Effector CD8-positive, alpha-beta T cell (primary cell): Measurements from ENCODE around the gene AFF3.

ENCODE experiments used
- DNase-seq: peaks from one replicate; lab custom pipeline; 2025; lab: John Stamatoyannopoulos, UW

AFF3 gene

GRCh38 chr2:100072503-100072902 lies 69.9 kb downstream of the AFF3 start:
- DNase-seq = no peak

DNA sequence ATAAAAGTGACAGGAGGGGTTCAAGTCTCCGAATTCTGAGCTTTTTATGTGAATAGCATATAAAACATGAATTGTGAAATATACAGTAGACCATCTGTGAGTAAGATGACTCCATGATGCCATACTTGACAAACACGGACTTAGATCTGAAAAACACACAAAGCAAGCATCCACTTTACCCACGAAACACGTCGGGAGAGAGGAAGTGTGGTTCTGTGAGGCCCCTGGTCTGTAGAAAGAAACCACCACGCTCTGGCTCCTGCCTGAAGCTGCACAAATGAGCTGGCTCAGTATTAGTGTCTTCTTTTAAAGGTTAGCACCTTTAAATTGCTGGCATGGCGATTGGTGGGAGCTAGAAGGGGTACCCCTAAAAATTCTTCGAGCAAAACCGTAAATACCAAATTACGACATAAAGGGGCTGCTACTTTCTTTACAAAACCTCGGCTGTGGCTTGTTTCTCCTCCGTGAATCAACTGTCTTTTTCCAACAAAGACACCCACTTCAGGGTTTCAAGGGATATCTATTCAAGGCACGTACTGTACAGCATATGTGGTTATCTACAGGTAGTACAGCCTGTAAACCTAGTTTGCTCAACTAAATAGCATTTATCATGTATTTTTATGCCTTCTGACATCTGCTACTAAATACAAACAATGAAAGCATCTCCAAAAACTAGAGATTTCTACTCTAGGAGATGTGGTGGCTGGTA lies 70.9 kb downstream of the AFF3 start:
- no peak for DNase-seq

GRCh38 chr2:100070078-100070477 lies 72.3 kb downstream of the AFF3 start:
- DNase-seq = no peak

DNA sequence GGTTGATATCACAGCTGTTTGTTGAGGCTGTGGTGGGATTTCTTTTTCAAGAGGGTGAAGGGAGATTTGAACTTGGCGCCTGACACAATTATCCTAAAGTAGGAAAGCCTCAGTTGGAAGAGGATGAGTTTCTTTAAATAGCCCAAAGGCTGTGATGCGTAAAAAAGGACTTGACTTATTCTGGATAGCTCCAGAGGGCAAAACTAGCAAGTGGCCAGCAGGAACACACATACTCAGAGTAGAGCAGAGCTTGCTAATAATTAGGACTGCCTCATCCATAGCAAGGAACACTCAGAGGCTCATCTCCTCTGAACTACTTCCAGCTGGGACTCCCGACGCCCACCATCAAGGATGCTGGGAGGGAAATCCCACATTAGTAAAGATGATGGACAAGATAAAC lies 74.0 kb downstream of the AFF3 start:
- DNase-seq = no peak

DNA sequence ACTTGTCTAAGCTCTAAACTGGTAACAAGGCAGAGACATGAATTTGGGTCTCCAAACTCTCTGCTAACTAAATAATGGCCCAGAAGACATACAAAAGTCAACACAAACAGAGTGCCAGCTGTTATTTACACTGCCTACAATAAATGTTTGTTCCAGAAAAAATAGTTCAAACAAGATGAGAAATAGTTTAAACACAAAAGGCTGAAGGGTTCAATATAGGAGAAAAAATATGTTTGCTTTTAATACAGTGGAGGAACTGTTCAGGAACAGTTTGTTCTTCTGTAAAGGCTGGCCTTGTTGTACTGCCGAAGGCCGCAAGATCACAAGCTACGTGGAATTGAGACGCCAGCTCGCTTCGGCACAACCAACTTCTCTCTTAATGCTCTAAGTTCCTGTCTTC lies 74.6 kb downstream of the AFF3 start:
- DNase-seq = no peak

DNA sequence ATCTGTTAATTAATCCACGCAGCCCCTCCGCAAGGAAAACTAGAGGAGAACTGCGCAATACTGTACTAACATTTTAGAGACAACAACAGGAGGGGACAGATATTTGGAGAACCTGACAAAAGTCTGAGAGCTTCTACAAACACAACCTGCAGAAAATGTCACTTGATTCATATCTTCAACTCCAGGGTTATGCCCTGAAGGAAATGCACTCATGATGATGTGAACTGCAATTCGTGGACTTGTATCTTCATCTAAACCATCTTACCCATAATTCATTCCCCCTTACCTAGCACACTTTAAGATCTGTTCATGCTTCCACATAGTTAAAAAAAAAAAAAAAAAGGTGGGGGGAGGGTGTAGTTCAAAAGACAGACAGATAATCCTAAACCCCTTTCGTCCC lies 75.5 kb downstream of the AFF3 start:
- no peak for DNase-seq

- no peak for DNase-seq
Measured at GRCh38 chr2:100066246-100066645, 76.1 kb downstream of the AFF3 start.

- DNase-seq = no peak
Measured at GRCh38 chr2:100064592-100065428, 77.6 kb downstream of the AFF3 start.

- no peak for DNase-seq
Measured at GRCh38 chr2:100064165-100064564, 78.2 kb downstream of the AFF3 start.

- no peak for DNase-seq
Measured at GRCh38 chr2:100063459-100063953, 78.9 kb downstream of the AFF3 start.

- DNase-seq = no peak
Measured at GRCh38 chr2:100062336-100062735, 80.1 kb downstream of the AFF3 start.

DNA sequence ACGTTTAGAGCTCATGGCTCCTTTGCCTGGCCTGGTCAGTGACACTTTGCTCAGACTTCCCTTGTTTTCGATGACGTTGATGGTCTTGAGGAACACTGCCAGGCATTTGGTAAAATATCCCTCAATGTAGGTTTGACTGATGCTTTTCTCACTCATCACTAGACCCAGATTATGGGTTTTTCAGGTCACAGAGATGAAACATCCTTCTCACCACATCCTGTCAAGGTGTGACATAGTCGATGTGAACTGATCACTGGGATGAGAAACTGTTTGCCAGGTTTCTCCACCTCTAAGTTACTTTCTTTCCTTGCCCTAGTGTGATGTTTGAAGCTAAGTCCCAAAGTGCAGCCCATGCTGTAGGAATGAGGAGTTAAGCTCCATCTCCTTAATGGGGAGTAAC lies 81.5 kb downstream of the AFF3 start:
- no peak for DNase-seq

- DNase-seq = no peak
Measured at GRCh38 chr2:100059638-100060037, 82.8 kb downstream of the AFF3 start.

- no peak for DNase-seq
Measured at GRCh38 chr2:100057901-100058261, 84.5 kb downstream of the AFF3 start.

DNA sequence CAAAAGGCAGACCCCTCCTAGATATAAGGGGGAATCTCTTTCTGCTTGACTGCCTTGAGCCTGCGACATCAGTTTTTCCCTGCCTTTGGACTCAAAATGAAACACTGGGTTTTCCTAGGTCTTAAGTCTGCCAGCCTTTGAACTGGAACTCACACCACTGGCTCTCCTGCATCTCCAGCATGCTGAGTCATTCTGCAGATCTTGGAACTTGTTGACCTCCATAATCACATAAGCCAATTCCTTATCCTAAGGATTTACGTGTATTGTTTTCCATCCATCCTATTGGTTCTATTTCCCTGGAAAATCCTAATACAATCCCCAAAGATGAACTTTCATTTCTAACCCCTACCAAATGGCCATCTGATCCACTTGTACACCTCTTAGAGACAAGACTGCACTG lies 88.0 kb downstream of the AFF3 start:
- DNase-seq = no peak

GRCh38 chr2:100053087-100053885 lies 89.1 kb downstream of the AFF3 start:
- no peak for DNase-seq

DNA sequence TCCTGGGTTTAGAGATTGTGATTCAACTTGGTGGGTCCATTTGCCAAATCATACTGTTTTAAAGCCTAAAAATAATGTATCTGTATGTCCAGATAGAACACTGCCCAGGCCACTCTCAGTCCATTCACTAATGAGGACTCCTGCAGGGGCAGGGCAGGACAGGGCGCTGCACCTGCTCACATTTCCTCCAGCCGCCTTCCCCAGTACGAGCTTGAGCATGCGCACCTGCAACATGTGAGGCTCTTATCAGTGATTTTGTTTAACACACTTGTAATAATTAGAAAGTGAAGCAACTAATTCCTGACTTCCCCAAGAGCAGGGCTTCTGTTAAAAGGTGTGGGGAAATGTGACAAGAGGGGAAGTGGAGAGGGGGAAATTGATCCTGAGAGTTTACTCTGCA lies 89.7 kb downstream of the AFF3 start:
- DNase-seq = no peak

GRCh38 chr2:100051253-100051652 lies 91.1 kb downstream of the AFF3 start:
- DNase-seq = no peak

DNA sequence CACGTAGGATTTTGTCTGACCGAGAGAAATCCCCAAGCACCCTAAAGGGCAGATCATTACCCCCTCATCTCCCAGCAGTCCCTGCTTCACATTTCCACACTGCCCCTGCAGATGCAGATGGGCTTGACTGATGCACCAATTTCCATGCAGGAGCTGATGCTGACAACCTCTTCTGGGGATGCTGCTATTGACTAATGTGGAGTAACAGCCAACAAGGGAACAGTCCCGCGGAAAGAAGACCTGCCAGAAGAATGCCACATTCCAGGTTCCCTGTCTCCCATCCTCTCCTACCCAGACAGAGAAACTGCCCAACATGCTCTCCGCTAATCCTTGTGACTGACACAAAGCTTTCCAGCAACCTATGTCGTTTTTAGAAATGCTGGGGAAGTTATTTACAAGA lies 91.7 kb downstream of the AFF3 start:
- DNase-seq = no peak

GRCh38 chr2:100046961-100047947 lies 95.1 kb downstream of the AFF3 start:
- no peak for DNase-seq

DNA sequence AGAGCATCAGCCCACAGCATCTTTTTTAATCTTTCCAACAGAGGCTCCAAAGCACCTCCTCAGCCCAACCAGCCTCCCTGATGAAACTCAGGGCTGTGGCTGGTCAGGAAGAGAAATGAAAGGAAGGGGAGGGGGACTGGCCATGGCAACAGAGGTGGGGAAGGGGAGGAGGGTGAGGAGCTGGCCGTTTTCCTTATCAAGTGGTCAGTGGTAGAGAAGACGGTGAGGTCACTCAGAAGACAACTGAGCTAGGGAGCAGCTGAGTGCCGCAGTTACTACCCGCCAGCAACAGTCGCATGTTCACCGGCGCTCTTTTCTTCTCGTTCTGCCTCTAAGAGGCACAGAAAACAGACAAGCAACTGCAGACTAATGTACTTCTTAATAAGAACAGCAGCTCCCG lies 97.4 kb downstream of the AFF3 start:
- no peak for DNase-seq
